IPS-11a (cell line): ENCODE measurements around the gene SRRM5.
"Not testable (repeated sequence)": the region's sequence is repeated elsewhere in the genome, so short reads cannot be mapped to it uniquely, and the experiment has no call there.

Experiments
- H3K4me3 ChIP-seq: one replicate; pipeline ENCODE4 v1.5.1; 2013; ENCODE audit warnings: low read depth, low read length, control low read depth

SRRM5 gene

DNA sequence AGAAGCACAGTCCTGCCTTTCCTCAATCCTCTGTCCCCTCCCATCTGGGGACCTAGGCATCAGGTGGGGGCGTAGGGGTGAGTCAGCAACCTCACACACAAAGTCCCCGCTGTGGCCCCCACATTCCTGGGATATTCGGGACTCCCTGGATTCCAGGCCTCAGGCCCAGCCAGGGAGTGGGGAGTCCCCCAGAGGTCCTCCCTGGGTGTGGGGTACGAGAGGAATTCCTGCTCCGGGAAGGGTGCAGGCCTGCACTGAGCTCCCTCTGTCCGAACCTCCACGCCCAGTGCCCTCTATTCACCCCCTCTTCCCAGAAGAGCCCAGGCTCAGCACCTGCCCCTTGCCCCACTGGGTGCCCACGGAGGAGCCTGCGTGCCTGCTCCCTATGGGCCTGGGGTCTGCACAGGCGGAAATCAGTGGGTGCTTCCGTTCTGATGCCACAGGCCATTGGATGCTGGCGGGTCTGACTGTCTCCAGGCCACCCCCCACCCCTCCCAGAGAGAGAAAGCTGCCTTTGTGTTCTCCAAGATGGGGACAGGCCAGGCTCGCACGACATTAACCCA, 24.3 kb downstream of the SRRM5 start:
- H3K4me3 ChIP-seq, result no peak overlapping the region

DNA sequence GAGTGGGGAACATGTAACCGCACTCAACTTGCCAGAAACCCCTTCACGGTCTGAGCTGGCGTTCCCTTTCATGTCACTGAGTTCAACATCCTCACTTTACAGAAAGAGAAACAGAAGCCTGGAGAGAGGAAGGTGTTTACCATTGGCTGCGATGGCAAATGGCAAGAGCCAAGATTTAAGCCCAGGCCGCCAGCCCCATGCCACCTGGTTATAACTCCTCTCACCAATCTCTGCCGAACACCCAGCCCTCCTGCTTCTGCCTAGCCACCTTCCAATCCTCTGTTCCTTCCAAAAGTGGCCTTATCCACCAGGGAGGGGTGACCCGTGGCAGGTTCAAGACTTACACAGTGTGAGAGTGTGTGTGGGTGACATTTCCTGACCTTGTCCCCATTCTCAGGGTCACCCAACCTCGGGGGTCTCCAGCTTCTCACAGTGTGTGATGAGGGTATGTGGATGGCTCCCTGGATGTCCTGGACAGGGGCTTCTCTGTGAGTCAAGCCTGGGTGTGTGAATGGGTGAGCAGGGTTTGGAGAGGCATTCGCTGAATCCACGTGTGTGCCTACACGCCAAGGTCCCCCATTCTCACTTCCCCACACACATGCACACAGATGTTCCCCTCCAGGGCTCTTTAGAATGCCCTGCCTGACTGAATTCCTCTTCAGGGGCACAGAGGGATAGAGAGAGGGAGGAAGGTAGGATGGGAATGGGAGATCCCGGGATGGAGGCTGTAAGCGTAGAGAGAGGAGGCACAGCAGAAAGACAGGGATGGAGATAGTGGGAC, 26.5 kb downstream of the SRRM5 start:
- peak overlapping the region; percentile 67 for H3K4me3 ChIP-seq

DNA sequence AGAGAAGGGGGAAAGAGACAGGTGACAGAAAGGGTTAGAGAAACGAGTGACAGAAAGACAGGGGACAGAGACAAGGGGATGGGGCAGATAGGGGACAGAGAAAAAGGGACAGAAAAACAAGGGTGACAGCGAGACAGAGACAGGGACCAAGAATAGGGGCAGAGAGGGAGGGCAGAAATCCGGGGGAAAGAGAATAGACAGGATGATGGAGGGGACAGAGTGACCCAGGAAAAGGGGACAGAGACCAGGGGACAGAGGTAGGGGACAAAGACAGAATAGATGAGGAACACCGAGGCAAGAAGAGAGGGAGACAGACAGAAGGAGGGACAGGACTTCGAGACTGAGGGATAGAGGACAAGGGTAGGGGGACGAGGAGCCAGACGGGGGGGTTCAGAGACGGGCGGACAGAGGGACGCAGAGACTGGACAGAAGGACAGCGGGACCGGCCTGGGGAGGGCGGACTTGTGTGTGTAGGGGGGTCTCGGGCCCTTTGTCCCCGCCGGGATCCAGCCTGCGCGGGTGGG, 27.2 kb downstream of the SRRM5 start:
- peak overlapping the region; percentile 67 for H3K4me3 ChIP-seq

DNA sequence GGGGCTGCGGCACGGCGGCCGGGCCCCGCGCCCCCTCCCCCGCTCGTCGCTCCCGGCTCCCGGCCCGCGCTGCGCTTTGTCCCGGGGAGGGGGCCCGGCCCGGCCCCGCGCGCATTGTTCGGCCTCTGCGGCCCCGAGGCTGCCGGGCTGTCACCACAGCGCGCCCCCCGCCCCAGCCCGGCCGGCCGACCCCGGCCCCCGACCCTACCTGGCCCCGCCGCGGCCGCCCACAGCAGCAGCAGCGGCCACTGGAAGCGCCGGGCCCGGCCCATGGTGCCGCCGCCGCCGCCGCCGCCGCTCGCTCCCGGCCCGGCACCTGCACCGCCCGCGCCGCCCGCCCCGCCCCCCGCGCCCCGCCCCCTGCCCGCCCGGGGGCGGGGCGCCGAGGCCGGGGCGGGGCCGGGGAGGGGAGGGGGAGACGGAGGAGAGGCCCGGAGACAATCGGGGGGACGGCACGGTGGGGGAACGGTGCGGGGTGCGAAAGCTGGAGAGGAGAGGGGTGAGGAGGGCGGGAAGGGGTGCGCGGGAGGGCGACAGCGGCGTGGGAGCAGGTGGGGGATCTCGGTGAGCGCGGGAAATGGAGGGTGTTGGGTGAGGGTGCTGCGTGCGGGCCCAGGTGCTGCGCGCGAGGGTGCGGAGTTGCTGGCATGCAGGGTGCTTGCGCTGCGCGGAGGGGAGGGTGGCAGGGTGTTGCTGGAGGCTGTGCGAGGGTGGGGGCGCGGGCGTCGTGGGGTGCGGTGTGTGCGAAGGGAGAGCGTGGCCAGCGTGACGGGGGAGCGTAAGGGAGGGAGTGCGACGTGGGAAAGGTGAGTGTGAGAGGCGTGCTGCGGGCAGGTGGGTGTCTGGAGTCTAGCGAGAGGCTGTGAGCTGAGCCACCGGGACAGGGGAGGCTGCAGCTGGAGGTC, 27.9 kb downstream of the SRRM5 start, which contains the start of gene CADM4:
TSS of gene CADM4 (minus strand) at position 332 of the 905 bp plus-strand sequence. CDS start at position 272, 60 bp downstream.
- peak within 1 kb of the TSS; percentile 74 for H3K4me3 ChIP-seq

DNA sequence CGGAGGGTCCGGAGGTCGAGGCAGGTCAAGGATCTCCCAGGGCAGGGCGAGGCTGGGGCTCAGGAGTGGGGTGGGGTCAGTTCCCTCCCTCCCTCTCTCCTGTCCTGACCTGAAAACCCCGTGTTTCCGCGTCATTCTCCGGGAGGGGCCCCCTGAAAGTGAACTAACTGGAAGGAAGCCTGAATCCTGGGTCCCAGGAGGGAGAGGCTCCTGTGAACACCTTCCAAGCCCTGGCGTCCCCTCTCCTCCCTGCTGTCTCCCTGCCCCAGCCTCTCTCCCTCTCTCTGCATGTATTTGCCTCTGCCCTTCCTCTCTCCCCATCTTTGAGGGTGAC, 28.5 kb downstream of the SRRM5 start:
- H3K4me3 ChIP-seq, result peak overlapping the region; percentile 74

DNA sequence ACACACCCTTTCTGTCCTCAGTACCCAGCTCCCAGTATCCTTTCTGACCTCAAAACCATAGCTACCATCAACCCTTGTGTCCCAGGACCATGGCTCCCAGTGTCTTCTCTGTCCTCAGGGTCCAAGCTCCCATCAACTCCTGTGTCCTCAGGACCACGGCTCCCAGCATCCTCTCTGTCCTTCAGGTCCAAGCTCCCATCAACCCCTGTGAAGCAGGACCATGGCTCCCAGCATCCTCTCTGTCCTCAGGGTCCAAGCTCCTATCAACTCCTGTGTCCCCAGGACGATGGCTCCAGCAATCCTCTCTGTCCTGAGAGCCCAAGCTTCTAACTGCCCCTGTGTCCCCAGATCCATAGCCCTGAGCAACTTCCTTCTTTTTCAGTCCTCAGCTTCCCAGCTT, 29.4 kb downstream of the SRRM5 start:
- no peak overlapping the region for H3K4me3 ChIP-seq

DNA sequence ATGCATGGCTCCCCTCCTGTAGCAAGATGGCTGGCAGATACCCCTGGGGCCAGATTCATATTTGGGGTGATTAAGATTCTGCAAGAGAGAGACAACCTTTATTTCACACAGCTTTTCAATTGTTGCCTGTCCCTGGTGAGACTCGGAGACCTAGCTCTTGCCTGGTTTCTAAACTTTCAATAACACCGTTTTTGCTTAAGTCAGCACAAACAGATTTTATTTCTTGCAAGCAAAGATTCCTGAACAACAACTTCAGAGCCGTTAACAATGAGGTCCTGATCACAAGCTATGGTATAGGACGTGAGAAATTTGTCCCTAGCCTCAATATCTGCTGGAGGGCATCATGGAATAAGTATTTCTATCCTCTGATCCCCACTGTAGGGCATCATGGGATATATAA, 30.6 kb downstream of the SRRM5 start:
- no peak overlapping the region for H3K4me3 ChIP-seq

DNA sequence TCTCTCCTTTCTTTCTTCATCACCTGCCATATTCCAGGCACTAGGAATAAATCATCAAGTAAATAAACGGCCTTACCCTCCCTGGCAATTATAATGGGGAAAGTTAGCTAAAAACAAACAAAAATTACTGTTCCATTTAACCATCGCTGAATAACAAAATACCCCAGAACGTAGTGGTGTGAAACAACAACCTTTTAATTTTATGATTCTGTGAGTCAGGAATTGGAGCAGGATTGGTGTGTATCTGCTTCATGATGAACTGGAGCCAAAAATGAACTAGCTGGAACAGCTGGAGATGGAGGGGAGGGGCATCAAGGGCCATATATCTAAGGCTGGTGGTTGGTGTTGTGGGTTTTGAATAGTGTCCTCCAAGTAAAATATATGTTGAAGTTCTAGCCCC, 31.4 kb downstream of the SRRM5 start:
- H3K4me3 ChIP-seq, result no peak overlapping the region

DNA sequence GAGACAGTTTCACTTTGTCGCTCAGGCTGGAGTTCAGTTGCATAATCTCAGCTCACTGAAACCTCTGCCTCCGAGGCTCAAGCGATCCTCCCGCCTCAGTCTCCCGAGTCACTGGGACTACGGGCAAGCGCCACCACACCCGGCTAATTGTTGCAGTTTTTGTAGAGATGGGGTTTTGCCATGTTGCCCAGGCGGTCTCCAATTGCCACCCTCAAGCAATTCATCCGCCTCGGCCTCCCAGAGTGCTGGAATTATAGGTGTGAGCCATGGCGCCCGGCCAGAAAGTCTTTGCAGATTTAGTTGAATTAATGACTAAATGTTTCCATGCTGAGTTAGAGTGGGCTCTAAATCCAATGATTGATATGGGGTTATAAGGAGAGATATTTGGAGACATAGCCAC, 32.3 kb downstream of the SRRM5 start:
- no peak overlapping the region for H3K4me3 ChIP-seq

DNA sequence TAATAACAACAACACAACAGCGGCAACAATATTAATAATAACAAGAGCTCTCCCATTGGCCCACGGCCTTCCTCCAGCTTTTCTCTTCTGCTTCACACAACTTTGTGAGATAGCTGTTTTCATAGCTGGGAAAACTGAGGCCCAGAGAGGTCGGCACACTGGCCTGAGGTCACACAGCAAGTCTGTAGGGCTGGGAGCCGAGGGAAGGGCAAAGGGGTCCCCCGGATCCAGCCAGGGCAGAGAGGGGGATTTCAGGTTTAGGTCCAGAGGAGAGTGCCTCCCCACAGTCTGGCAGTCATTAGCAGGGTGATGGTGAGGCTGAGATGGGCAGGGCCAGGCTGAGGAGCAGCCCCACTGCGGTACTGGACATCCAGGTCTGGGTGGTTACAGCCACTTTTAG, 36.7 kb downstream of the SRRM5 start:
- no peak overlapping the region for H3K4me3 ChIP-seq

DNA sequence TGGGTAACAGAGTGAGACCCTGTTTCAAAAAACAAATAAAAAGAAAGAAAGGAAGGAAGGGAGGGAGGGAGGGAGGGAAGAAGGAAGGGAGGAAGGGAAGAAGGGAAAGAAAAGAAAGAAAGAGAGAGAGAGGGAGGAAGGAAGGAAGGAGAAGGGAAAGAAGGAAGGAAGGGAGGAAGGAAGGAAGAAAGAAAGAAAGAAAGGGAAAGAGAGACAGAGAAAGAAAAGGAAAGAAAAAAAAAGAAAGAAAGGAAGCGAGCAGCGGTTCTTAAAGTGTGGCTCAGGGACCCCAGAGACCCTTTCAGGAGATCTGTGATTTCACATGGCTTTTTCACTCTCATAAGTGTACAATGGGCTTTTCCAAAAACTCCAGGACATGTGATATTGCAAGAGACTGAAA, 37.6 kb downstream of the SRRM5 start:
- H3K4me3 ChIP-seq, result no peak overlapping the region

DNA sequence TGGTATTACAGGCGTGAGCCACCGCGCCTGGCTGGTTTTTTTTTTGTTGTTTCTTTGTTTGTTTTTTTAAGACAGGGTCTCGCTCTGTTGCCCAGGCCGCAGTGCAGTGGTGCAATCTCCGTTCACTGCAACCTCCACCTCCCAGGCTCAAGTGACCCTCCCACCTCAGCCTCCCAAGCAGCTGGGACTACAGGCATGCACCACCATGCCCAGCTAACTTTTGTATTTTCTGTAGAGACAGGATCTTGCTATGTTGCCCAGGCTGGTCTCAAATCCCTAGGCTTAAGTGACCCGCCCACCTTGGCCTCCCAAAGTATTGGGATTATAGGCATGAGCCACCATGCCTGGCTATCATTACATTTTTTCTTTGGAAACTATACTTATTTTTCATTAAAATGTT, 38.4 kb downstream of the SRRM5 start:
- H3K4me3 ChIP-seq, result not testable (repeated sequence)

DNA sequence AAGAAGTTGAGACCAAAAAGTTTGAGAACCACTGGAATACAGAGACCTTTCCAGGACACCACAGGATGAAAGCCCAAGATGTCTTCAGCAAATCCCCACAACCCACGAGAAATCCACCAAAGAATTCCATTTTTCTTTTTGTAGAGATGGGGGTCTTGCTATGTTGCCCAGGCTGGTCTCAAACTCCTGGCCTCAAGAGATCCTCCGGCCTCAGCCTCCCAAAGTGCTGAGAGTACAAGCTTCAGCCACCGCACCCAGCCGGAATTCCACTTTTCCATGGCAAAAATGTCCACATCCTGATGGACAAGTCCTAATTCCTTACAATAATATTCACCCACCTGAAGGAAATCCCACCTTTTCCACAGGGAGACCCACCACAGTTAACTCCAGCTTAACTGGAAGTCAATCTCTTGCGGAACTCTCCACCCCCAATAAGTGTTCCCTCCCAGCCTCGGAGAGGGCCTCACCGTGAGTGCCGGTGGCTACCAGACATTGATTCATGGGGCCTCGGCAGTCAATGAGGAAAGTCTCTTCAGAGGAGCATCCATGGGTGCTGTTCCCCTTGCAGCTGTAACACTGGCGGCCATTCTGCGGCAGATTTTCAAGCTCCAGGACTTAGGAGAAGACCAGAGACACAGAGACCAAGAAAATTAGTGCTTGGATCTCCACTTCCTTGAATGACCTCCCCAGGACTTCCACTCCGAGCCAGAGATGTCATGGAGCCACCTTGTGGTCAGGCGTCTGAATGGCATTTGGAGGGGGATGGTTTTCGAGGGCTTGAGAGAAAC, 40.1 kb downstream of the SRRM5 start:
- no peak overlapping the region for H3K4me3 ChIP-seq

DNA sequence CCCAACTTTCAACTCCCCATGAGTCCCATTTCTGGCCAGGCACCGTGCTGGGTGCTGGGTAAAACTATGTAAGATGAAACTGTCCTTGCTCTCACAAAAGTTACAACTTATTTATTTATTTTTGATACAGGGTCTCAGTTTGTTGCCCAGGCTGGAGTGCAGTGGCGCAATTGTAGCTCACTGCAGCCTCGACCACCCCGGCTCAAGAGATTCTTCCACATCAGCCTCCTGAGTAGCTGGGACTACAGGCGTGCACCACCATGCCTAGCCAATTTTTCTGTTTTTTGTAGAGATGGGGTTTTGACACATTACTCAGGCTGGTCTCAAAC, 40.6 kb downstream of the SRRM5 start:
- no peak overlapping the region for H3K4me3 ChIP-seq

DNA sequence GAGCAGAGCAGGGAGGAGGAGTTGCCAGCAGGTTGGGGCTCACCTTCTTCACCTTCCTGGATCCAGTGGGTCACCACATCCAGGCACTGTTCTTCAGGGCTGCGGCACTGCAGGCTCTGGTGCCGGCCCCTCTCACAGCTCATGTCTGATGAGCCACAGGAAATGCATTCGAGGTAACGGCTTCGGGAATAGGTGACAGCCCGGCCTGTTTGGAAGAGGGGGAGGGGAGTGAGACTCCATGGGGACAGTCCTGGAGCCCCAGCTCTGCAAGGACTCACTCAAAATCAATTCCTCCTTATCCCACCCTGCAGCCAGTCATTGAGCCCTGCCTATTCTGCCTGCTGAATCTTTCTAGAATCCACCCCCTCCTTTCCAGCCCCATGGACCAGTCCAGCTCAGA, 44.5 kb downstream of the SRRM5 start:
- no peak overlapping the region for H3K4me3 ChIP-seq

DNA sequence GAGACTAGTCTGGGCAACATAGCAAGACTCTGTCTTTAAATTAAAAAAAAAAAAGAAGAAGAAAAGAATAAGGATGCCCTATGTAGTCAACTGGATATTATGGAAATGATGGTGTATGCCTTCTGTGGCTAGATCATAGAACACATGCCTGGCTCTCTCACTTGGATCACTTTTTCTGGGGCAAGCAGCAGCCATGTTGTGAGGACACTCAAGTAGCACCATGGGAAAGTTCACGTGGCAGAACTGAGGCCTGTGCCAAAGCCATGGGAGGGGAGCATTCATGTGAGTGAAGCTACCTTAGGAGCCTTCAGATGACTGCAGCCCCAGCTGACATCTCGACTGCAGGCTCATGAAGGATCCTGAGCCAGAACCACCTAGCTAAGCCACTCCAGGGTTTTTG, 46.1 kb downstream of the SRRM5 start:
- no peak overlapping the region for H3K4me3 ChIP-seq

DNA sequence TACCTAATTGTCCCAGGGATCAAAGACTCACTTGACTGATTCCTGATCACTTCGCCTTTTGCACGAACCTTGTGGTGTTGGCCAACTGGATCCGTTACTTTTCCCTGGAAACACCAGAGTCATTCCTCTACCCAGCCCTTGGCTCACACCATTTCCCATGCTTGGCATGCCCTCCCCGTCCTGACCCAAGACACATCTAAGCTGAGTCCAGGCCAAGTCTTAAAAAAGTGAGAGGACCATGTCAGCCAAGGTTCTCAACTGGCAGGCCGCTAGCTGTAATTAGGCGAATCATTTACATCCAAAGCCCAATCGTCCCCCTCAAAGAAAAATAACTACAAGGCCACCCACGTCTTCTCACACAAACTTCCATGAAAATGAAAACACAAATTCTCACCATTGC, 46.6 kb downstream of the SRRM5 start:
- H3K4me3 ChIP-seq, result no peak overlapping the region

DNA sequence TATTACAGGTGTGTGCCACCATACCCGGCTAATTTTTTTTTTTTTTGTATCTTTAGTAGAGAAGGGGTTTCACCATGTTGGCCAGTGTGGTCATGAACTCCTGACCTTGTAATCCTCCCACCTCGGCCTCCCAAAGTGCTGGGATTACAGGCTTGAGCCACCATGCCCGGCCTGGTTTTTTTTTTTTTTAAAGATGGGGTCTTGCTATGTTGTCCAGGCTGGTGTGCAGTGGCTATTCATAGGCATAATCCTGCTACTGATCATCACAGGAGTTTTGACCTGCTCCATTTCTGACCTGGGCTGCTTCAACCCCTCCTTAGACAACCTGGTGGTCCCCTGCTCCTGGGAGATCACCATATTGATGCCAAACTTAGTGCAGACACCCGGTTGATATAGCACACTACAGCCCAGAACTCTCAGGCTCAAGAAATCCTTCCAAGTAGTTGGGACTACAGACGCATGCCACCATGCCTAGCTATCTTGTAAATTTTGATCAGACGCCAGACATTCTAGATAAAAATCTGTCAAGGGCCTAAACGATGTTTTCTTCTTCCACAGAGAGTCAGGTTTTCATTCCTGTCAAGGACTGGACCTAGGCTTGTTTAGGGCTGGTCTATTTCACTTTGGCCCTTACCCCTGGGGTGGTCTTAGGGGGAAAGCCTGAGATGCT, 48.5 kb downstream of the SRRM5 start:
- no peak overlapping the region for H3K4me3 ChIP-seq

DNA sequence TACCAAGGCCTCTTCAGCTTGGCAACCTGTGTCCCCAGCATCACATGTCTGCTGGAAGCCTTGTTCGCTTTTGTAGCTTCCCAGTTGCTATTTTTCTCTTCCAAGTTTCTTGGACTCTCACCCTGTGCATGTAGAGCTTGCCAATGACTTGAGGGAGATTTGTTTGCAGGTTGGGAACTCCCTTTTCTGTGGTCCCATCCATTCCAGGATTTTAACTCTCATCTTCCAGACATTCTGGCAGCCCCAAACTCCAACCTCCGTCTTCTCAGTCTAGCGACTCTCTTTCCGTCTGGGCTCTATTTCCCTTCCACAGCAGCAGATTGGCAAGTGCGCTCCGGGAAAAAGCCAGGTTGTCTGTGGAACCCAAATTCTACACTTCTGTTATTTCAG, 49.1 kb downstream of the SRRM5 start:
- H3K4me3 ChIP-seq, result no peak overlapping the region

DNA sequence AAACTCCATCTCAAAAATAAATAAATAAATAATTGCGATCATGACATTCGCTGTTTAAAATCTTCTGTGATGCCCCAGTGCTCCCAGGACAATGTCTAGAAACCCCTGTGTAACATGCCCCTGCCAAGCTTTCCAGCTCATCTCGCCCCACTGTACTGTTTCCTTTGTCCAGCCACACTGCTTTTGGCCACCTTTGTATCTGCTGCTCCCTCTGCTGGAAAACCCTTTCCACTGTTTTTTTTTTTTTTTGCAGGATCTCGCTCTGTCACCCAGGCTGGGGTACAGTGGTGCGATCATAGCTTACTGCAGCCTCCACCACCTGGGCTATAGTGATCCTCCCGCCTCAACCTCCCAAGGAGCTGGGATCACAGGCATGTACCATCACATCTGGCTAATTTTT, 50.6 kb downstream of the SRRM5 start:
- H3K4me3 ChIP-seq, result no peak overlapping the region

DNA sequence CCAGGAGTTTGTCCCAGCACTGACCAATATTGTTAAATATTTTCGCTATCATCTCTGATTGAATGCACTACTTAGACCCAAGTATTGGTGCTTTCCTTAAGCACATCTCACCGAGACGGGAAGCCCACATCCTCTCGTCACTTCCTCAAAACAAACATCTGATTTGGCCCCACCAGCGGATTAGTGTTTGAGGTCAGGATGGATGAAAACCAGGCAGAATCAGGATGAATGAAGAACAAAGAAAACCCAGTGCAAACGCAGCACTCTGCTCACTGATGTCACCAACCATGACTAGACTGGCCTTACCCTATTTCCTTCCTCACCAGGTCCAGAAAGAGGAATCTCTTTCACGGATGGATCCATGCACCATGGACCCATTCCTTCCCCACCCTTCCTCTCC, 52.1 kb downstream of the SRRM5 start:
- H3K4me3 ChIP-seq, result no peak overlapping the region
